ENCODE results near the gene AK4.

- TF ChIP-seq CTCF (conservative IDR thresholded peaks at IDR 0.05; ENCODE audit: low read depth, low read length) (no peak), EZH2 (IDR thresholded peaks at IDR 0.05; ENCODE audit: borderline replicate concordance, low read depth, low read length, poor library complexity, severe bottlenecking) (no peak)
These were observed 84.5 kb downstream of the AK4 start for GRCh38 chr1:65232461-65232990.
